Fibroblast of lung (primary cell): Measurements from ENCODE around the gene DEPP1.

ENCODE experiments used
- EZH2 ChIP-seq: IDR thresholded peaks from 2 replicates; pipeline ENCODE4 v1.5.1; 2012; ENCODE audit warnings: low read length, control low read depth, mild to moderate bottlenecking; ENCODE audit errors: missing control alignments
- TF ChIP-seq, protein P1 (sequence below), 2 donors: IDR thresholded peaks in 1 of 2; conservative IDR thresholded peaks in 1 of 2; 1 replicate in 1 of 2; 2 replicates in 1 of 2; pipeline ENCODE4 v1.5.1; 2011 to 2012; ENCODE audit warnings: low read length in 2 of 2, control low read depth in 1 of 2, inconsistent platforms in 1 of 2, low read depth in 1 of 2, mild to moderate bottlenecking in 1 of 2

DNA sequence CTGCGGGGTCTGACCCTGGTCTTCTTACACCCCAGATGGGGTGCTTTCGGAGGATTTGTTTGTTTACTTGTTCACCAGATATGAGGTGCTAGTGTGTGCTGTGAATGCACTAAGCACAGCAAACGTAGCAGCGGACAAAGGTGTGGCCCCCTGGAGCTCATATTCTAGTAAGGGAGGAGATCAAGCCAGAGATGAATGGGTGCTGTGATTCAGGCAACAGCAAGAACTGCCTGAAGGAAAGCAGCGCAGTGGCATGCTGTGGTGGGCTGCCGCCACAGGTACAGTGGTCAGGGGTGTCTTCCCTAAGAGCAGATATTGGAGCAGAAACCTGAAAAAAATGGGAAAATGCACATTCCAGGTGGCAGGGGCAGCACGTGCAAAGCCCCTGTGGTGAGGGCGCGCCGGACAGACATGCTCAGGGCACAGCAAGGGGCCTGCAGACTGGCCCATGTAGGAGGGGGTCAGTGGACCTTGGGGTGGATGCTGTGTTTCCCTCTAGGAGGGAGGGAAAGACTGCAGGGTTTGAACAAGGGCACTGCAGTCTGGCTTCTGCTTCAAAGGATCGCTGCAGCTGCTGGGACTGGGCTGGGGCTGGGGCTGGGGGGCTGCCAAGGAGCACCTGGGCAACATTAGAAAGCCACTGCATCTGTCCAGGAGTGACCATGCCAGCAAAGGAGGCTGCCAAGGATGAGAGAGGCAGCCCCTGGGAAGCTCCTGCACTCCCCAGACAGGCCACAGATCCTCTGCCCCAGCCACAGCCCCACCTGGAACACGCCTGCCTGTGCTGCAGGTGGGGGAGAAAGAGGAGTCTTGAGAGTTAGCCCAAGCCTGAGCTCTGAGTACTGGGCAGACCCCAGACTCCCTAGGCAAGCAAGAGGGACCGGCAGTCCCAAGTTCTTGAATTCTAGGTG lies 927 bp upstream of the DEPP1 start:
- TF ChIP-seq, protein P1, sequence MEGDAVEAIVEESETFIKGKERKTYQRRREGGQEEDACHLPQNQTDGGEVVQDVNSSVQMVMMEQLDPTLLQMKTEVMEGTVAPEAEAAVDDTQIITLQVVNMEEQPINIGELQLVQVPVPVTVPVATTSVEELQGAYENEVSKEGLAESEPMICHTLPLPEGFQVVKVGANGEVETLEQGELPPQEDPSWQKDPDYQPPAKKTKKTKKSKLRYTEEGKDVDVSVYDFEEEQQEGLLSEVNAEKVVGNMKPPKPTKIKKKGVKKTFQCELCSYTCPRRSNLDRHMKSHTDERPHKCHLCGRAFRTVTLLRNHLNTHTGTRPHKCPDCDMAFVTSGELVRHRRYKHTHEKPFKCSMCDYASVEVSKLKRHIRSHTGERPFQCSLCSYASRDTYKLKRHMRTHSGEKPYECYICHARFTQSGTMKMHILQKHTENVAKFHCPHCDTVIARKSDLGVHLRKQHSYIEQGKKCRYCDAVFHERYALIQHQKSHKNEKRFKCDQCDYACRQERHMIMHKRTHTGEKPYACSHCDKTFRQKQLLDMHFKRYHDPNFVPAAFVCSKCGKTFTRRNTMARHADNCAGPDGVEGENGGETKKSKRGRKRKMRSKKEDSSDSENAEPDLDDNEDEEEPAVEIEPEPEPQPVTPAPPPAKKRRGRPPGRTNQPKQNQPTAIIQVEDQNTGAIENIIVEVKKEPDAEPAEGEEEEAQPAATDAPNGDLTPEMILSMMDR (conservative IDR thresholded peaks at IDR 0.05 in 1 of 2, IDR thresholded peaks at IDR 0.05 in 1 of 2; ENCODE audit: low read depth in 1 of 2, low read length in 2 of 2), result no peak
- TF ChIP-seq EZH2, result no peak
